H1 (cell line): ENCODE data around the gene IRF4. TPM values are rescaled to one million over a fixed set of nuclear protein-coding genes. Genes with fewer than 3 reads are reported as not detected.

Source experiments
- ASH2L ChIP-seq: fragments of 200-600, 300-600 bp; sonication (generic); IDR thresholded peaks from one replicate; pipeline ENCODE4 v1.7.1; 2017; ENCODE audit warnings: low read length
- E2F6 ChIP-seq: IDR thresholded peaks from 2 replicates; pipeline ENCODE4 v1.6.1; 2012; ENCODE audit warnings: inconsistent platforms
- EZH2 ChIP-seq: fragments of 200-600 bp; sonication (generic); IDR thresholded peaks from 2 replicates; pipeline ENCODE4 v1.7.1; 2012; ENCODE audit warnings: low read depth, mild to moderate bottlenecking, moderate library complexity, low read length, inconsistent platforms; ENCODE audit not compliant: severe bottlenecking
- GTF2F1 ChIP-seq: IDR thresholded peaks from 2 replicates; pipeline ENCODE4 v1.6.1; 2012; ENCODE audit warnings: low read depth, low read length, improper control_type of control experiment, borderline replicate concordance
- KDM4A ChIP-seq: IDR thresholded peaks from one replicate; pipeline ENCODE4 v1.7.1; 2012; ENCODE audit warnings: low read depth, mild to moderate bottlenecking, moderate library complexity, low read length, inconsistent platforms; ENCODE audit not compliant: severe bottlenecking
- polyA plus RNA-seq, 7 experiments: library from polyadenylated mRNA; depleted of rRNA in 3 of 7; stranded (reverse) in 5 of 7; unstranded in 2 of 7; fragments of >200 nt in 5 of 7; fragments of 200-250 nt in 2 of 7; gene quantifications; 1 replicate in 5 of 7; 2 replicates in 1 of 7; 4 replicates in 1 of 7; pipeline versions ENCODE4 v1.2.1 to v1.2.3, GENCODE V29; 2011 to 2013; ENCODE audit warnings: missing spikeins in 2 of 7, mixed read lengths in 2 of 7
- total RNA-seq: library from RNA; stranded (reverse); fragmentation: NEBNext Ultra II Directional; extraction: Animal tissue kit (Norgen Biotek cat#: 25700); gene quantifications from 2 replicates; pipeline ENCODE4 v1.2.1, GENCODE V29; 2021
- TF ChIP-seq, protein P1 (sequence below): IDR thresholded peaks from 2 replicates; pipeline ENCODE4 v1.6.1; 2011; ENCODE audit warnings: low read length, improper control_type of control experiment

IRF4 gene
- total and polyA plus RNA-seq, 2 of the 8 experiments (the other 6 are each of a cell fraction or from before 2014, with no cell fraction given): 0.77 to 2.1 TPM

DNA sequence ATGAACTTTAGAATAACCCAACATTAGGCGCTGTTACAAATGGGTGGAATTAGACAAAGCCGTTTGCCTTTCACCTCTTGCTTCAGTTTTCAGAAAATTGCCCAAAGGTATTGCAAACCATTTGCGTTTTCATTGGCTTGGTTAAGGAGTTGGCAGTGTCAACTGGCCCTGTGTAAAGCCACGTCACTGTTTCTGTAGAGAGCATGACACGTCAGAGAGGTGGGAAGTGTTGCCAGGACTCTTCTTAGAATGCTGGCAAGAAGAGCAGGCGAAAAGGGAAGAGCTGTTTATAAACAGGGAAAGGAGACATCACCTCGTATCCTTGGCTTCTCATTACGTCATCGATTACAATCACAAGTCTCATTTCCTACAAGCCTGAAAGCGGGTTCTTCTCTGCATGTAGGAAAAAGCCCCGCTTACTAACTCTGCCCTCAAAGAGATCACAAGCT, 4.2 kb upstream of the IRF4 start (continued):
- TF ChIP-seq, protein P1, sequence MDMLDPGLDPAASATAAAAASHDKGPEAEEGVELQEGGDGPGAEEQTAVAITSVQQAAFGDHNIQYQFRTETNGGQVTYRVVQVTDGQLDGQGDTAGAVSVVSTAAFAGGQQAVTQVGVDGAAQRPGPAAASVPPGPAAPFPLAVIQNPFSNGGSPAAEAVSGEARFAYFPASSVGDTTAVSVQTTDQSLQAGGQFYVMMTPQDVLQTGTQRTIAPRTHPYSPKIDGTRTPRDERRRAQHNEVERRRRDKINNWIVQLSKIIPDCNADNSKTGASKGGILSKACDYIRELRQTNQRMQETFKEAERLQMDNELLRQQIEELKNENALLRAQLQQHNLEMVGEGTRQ: no peak
- TF ChIP-seq GTF2F1 (no peak), KDM4A (no peak), ASH2L (no peak), EZH2 (no peak), E2F6 (no peak)
- TF ChIP-seq, all 59 proteins: peak for 0
